SK-N-SH treated with all-trans-retinoic acid at 6 μM for 48 hours (cell line): Measurements from ENCODE around the gene NSUN4.
"Not testable (repeated sequence)": the region's sequence is repeated elsewhere in the genome, so short reads cannot be mapped to it uniquely, and the experiment has no call there.

Experiments
- ATAC-seq: fragments of 200-7000 bp; cut with Tn5 transposase; 3 replicates; pipeline ENCODE4 v1.9.1; 2020; ENCODE audit warnings: mild to moderate bottlenecking, moderate library complexity
- BACH2 ChIP-seq: fragments of 250-450 bp; sonication (Bioruptor Pico); IDR thresholded peaks from 2 replicates; pipeline ENCODE4 v1.9.0; 2021; ENCODE audit warnings: mild to moderate bottlenecking, borderline replicate concordance
- CSDC2 ChIP-seq: fragments of 250-450 bp; sonication (Bioruptor Pico); IDR thresholded peaks from 2 replicates; pipeline ENCODE4 v1.5.0; 2020; ENCODE audit warnings: mild to moderate bottlenecking, moderate library complexity
- ESRRG ChIP-seq: fragments of 250-450 bp; sonication (Bioruptor Pico); IDR thresholded peaks from 2 replicates; pipeline ENCODE4 v1.6.1; 2021; ENCODE audit warnings: mild to moderate bottlenecking
- GLIS3 ChIP-seq: fragments of 250-450 bp; sonication (Bioruptor Pico); IDR thresholded peaks from 2 replicates; pipeline ENCODE4 v1.5.0; 2020; ENCODE audit warnings: mild to moderate bottlenecking, moderate library complexity
- ISL1 ChIP-seq: fragments of 250-450 bp; sonication (Bioruptor Pico); IDR thresholded peaks from 2 replicates; pipeline ENCODE4 v2.1.2; 2022; ENCODE audit warnings: mild to moderate bottlenecking, moderate library complexity
- OSR1 ChIP-seq: fragments of 250-450 bp; sonication (Bioruptor Pico); IDR thresholded peaks from 2 replicates; pipeline ENCODE4 v1.8.0; 2022; ENCODE audit warnings: moderate library complexity, mild to moderate bottlenecking, inconsistent platforms
- PPARA ChIP-seq: fragments of 250-450 bp; sonication (Bioruptor Pico); IDR thresholded peaks from 2 replicates; pipeline ENCODE4 v1.5.0; 2020; ENCODE audit warnings: mild to moderate bottlenecking, borderline replicate concordance
- RARB ChIP-seq: fragments of 250-450 bp; sonication (Bioruptor Pico); IDR thresholded peaks from 2 replicates; pipeline ENCODE4 v1.8.0; 2021; ENCODE audit warnings: mild to moderate bottlenecking, moderate library complexity
- SNAI2 ChIP-seq: fragments of 250-450 bp; sonication (Bioruptor Pico); IDR thresholded peaks from 2 replicates; pipeline ENCODE4 v1.5.0; 2020; ENCODE audit warnings: mild to moderate bottlenecking, moderate library complexity
- TCF4 ChIP-seq: fragments of 250-450 bp; sonication (Bioruptor Pico); IDR thresholded peaks from 2 replicates; pipeline ENCODE4 v1.8.0; 2021; ENCODE audit warnings: mild to moderate bottlenecking, moderate library complexity, borderline replicate concordance
- TOX ChIP-seq: fragments of 250-450 bp; sonication (Bioruptor Pico); IDR thresholded peaks from 2 replicates; pipeline ENCODE4 v1.8.0; 2021; ENCODE audit warnings: mild to moderate bottlenecking, moderate library complexity, borderline replicate concordance
- ZC3H10 ChIP-seq: fragments of 250-450 bp; sonication (Bioruptor Pico); IDR thresholded peaks from 2 replicates; pipeline ENCODE4 v1.5.1; 2021; ENCODE audit warnings: mild to moderate bottlenecking, moderate library complexity
- ZFP3 ChIP-seq: fragments of 250-450 bp; sonication (Bioruptor Pico); IDR thresholded peaks from 2 replicates; pipeline ENCODE4 v1.5.0; 2020; ENCODE audit warnings: mild to moderate bottlenecking, moderate library complexity
- ZFP30 ChIP-seq: fragments of 450-650 bp; formaldehyde crosslinking; IDR thresholded peaks from 2 replicates; pipeline ENCODE4 v1.5.0; 2022; ENCODE audit warnings: mild to moderate bottlenecking, moderate library complexity
- ZNF565 ChIP-seq: fragments of 450-650 bp; formaldehyde crosslinking; conservative IDR thresholded peaks from 2 replicates; pipeline ENCODE4 v1.5.0; 2020; ENCODE audit warnings: low read depth, mild to moderate bottlenecking, moderate library complexity
- ZNF70 ChIP-seq: fragments of 450-650 bp; formaldehyde crosslinking; IDR thresholded peaks from 2 replicates; pipeline ENCODE4 v1.5.0; 2020; ENCODE audit warnings: mild to moderate bottlenecking, moderate library complexity
- ZNF8 ChIP-seq: fragments of 450-650 bp; formaldehyde crosslinking; IDR thresholded peaks from 2 replicates; pipeline ENCODE4 v1.5.0; 2020; ENCODE audit warnings: mild to moderate bottlenecking, moderate library complexity
- TF ChIP-seq, protein P1 (sequence below): fragments of 250-450 bp; sonication (Bioruptor Pico); IDR thresholded peaks from 2 replicates; pipeline ENCODE4 v1.8.0; 2020; ENCODE audit warnings: mild to moderate bottlenecking, moderate library complexity, borderline replicate concordance
- TF ChIP-seq, protein P2 (sequence below): fragments of 250-450 bp; sonication (Bioruptor Pico); IDR thresholded peaks from 2 replicates; pipeline ENCODE4 v1.5.0; 2020; ENCODE audit warnings: mild to moderate bottlenecking, moderate library complexity
- TF ChIP-seq, protein P3 (sequence below): fragments of 250-450 bp; sonication (Bioruptor Pico); IDR thresholded peaks from 2 replicates; pipeline ENCODE4 v1.8.0; 2021; ENCODE audit warnings: low read depth, mild to moderate bottlenecking, moderate library complexity, borderline replicate concordance
- TF ChIP-seq, protein P4 (sequence below): fragments of 250-450 bp; sonication (Bioruptor Pico); IDR thresholded peaks from 2 replicates; pipeline ENCODE4 v1.5.1; 2020; ENCODE audit warnings: low read depth, mild to moderate bottlenecking, moderate library complexity

NSUN4 gene

DNA sequence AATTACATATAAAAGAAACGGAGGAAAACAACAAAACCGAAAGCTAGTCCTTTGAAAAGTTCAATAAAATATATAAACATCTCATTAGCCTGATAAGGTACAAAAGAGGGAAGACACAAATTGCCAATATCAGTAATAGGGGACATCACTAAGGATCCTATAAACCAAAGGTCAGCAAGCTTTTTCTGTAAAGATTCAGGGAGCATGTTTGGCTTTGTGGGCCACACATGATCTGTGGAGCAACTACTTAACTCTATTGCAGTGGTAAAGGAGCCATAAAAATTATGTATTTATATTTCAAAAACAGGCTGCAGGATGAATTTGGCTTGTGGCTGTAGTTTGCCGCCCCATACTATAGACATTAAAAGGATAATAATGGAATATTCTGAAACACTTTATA lies 5.5 kb upstream of the NSUN4 start:
- ATAC-seq: no peak

DNA sequence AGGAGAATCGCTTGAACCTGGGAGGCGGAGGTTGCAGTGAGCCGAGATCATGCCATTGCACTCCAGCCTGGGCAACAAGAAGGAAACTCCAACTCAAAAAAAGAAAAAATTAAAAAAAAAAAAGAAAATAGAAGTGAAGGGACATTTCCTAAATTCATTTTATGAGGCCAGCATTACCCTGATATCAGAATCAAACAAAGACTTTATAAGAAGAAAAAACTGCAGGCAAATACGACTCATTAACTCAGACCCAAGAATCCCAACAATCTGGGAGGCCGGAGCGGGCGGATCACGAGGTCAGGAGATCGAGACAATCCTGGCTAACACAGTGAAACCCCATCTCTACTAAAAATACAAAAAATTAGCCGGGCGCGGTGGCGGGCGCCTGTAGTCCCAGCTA lies 3.2 kb upstream of the NSUN4 start:
- not testable (repeated sequence) for ATAC-seq

More for the DNA sequence above, 5.5 kb upstream of the NSUN4 start:
- TF ChIP-seq ZNF70 (CRISPR knock-in tag) (no peak), OSR1 (CRISPR knock-in tag) (no peak), ISL1 (CRISPR knock-in tag) (no peak), ZFP3 (no peak), PPARA (CRISPR knock-in tag) (no peak), ZNF8 (CRISPR knock-in tag) (no peak), ESRRG (CRISPR knock-in tag) (no peak), ZNF565 (no peak), ZFP30 (CRISPR knock-in tag) (no peak), BACH2 (CRISPR knock-in tag) (no peak), CSDC2 (CRISPR knock-in tag) (no peak), GLIS3 (CRISPR knock-in tag) (no peak), TCF4 (no peak)
- TF ChIP-seq, protein P1, sequence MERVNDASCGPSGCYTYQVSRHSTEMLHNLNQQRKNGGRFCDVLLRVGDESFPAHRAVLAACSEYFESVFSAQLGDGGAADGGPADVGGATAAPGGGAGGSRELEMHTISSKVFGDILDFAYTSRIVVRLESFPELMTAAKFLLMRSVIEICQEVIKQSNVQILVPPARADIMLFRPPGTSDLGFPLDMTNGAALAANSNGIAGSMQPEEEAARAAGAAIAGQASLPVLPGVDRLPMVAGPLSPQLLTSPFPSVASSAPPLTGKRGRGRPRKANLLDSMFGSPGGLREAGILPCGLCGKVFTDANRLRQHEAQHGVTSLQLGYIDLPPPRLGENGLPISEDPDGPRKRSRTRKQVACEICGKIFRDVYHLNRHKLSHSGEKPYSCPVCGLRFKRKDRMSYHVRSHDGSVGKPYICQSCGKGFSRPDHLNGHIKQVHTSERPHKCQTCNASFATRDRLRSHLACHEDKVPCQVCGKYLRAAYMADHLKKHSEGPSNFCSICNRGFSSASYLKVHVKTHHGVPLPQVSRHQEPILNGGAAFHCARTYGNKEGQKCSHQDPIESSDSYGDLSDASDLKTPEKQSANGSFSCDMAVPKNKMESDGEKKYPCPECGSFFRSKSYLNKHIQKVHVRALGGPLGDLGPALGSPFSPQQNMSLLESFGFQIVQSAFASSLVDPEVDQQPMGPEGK (CRISPR knock-in tag): no peak
- TF ChIP-seq, protein P2, sequence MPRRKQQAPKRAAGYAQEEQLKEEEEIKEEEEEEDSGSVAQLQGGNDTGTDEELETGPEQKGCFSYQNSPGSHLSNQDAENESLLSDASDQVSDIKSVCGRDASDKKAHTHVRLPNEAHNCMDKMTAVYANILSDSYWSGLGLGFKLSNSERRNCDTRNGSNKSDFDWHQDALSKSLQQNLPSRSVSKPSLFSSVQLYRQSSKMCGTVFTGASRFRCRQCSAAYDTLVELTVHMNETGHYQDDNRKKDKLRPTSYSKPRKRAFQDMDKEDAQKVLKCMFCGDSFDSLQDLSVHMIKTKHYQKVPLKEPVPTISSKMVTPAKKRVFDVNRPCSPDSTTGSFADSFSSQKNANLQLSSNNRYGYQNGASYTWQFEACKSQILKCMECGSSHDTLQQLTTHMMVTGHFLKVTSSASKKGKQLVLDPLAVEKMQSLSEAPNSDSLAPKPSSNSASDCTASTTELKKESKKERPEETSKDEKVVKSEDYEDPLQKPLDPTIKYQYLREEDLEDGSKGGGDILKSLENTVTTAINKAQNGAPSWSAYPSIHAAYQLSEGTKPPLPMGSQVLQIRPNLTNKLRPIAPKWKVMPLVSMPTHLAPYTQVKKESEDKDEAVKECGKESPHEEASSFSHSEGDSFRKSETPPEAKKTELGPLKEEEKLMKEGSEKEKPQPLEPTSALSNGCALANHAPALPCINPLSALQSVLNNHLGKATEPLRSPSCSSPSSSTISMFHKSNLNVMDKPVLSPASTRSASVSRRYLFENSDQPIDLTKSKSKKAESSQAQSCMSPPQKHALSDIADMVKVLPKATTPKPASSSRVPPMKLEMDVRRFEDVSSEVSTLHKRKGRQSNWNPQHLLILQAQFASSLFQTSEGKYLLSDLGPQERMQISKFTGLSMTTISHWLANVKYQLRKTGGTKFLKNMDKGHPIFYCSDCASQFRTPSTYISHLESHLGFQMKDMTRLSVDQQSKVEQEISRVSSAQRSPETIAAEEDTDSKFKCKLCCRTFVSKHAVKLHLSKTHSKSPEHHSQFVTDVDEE (CRISPR knock-in tag): no peak
- TF ChIP-seq, protein P3, sequence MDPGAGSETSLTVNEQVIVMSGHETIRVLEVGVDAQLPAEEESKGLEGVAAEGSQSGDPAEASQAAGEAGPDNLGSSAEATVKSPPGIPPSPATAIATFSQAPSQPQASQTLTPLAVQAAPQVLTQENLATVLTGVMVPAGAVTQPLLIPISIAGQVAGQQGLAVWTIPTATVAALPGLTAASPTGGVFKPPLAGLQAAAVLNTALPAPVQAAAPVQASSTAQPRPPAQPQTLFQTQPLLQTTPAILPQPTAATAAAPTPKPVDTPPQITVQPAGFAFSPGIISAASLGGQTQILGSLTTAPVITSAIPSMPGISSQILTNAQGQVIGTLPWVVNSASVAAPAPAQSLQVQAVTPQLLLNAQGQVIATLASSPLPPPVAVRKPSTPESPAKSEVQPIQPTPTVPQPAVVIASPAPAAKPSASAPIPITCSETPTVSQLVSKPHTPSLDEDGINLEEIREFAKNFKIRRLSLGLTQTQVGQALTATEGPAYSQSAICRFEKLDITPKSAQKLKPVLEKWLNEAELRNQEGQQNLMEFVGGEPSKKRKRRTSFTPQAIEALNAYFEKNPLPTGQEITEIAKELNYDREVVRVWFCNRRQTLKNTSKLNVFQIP (CRISPR knock-in tag): no peak
- TF ChIP-seq, all 23 proteins: peak for 0

DNA sequence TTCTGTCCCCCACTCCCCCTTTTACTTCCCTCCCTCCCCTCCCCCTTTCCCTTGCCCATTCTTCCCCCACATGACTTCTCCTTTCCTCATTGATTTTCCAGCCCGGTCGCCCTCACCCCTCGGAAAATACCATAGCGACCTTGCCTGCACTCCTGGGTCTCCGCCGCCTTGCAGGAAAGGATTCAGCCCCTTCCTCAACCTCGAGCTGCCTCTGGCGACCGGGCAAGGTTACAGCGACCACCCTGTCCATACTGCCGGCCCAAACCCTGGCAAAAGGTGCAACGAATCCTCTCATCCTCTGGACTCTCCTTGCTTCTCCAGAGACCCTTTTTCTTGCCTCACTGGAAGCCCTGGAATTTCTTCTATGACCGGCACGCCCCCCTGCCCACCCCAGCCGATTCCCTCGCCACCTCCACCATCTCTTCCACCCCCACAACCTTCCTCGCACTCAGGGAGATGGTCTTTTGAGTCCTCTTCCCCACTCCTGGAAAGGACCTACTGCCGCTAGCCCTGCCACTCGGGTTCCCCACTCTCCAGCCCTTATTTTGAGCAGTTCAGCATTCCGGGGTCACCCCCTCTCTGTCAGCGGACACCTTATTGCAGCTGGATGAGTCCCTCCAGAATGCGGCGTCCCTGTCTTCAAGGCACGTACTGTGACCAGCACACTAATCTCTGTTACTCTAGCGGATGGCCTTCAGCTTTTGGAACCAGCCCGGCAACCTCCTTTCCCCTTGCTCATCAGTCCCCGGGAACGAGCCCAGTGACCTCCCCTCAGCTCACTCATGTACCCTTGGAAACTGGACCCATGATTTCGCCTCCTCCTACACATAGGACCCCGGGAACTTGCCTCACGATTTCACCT lies 846 bp downstream of the NSUN4 start:
- no peak for ATAC-seq
- TF ChIP-seq BACH2 (CRISPR knock-in tag): no peak
- no peak for TF ChIP-seq SNAI2 (CRISPR knock-in tag)
- TF ChIP-seq, all 23 proteins: peak for 0

DNA sequence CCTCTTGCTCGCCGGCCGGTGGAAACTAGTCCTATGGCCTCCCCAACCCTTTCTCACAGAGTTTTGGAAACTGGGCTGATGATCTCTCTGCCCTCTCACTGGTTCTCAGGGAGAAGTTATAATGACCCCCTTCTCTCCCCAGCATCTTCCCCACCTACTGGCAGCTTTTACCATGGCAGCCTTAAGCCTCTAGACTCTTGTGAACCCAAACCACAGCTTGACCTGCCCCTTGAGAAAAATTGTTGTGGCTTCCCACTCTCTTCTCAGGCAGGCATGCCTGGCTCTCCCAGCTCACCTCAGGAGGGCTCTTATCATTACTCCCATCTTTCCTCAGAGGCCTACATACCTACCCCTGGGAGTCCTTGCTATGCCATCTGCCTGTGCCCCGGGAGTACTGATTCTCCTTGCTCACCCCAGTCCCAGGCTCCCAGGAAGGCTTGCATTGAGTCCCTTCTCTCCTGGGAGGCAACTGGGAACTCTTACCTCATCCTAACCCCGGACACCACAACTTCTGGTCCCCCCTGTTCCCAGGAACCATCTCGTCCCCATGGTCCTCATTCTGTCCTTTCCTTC lies 1.6 kb downstream of the NSUN4 start:
- no peak for TF ChIP-seq ISL1 (CRISPR knock-in tag)
- no peak for TF ChIP-seq ZNF70 (CRISPR knock-in tag)
- TF ChIP-seq ESRRG (CRISPR knock-in tag): no peak
- TF ChIP-seq ZNF565: no peak
- no peak for TF ChIP-seq RARB (CRISPR knock-in tag)
- TF ChIP-seq OSR1 (CRISPR knock-in tag): no peak
- no peak for TF ChIP-seq ZC3H10
- no peak for TF ChIP-seq BACH2 (CRISPR knock-in tag)
- TF ChIP-seq, protein P4, sequence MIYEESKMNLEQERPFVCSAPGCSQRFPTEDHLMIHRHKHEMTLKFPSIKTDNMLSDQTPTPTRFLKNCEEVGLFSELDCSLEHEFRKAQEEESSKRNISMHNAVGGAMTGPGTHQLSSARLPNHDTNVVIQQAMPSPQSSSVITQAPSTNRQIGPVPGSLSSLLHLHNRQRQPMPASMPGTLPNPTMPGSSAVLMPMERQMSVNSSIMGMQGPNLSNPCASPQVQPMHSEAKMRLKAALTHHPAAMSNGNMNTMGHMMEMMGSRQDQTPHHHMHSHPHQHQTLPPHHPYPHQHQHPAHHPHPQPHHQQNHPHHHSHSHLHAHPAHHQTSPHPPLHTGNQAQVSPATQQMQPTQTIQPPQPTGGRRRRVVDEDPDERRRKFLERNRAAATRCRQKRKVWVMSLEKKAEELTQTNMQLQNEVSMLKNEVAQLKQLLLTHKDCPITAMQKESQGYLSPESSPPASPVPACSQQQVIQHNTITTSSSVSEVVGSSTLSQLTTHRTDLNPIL (CRISPR knock-in tag): no peak
- TF ChIP-seq, protein P3 (CRISPR knock-in tag): no peak
- TF ChIP-seq TOX (CRISPR knock-in tag): no peak
- no peak for TF ChIP-seq SNAI2 (CRISPR knock-in tag)
- no peak for ATAC-seq
